GM19452 (cell line): ENCODE data around the gene GUCY1A2.

Experiments
- ATAC-seq: cut with Tn5 transposase; IDR thresholded peaks from one replicate; pipeline ENCODE4 v1.9.1; 2021; ENCODE audit not compliant: unreplicated experiment

Gene GUCY1A2

DNA sequence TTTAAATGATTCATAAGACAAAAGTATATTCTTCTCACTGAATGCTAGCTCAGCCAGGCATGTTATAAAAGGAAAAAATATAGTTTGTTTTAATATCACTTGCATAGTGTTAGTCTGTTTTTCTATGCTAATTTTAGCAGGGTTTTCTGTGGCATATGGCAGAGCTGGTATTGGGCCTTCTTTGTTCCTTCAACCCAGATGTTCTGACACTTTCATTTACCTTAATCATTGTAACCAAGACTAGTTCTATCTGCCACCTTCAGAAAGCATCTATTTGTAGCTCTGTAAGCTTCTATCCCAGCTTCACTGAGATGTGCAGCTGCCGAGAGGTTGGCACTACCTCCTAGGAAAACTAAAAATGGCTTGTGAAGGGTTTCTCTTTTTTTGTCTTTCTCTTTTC lies 338.7 kb downstream of the GUCY1A2 start:
- no peak for ATAC-seq

DNA sequence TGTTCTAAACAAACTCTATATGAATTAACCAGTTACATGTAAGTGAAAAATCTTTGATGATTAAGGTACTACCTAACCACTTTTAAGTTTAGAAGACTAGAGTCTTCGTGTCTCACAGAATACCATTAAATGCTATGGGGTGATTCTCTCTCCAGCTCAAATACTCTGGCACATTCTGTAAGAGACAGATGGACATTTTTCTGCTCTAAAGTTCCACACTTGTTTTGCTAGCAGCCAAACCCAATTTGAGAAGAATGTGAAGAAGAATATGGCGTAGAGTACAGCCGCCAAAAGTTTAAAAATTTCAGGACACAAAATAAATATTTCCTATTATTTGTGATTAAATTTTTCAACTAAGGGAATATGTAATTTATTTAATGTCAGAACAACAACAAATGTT lies 339.1 kb downstream of the GUCY1A2 start:
- no peak for ATAC-seq

DNA sequence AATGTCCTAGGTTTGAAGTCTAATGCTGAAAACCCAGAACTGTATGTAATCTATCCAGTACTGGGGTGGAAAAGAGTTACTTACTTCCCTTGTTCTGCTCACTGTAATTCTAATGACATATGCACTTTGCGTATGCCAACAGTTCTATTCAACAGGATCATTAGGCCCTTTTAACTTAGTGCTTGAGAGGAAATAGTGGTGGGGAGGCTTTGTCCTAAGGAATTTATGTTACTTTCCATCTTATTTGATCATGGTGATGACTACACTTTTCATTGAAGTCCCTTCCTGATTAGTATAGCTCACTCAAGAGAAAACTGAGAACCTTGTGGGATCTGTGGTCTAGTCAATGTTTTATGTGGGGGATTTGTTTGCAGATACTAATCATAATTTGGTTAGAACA lies 348.2 kb downstream of the GUCY1A2 start:
- ATAC-seq, result no peak

DNA sequence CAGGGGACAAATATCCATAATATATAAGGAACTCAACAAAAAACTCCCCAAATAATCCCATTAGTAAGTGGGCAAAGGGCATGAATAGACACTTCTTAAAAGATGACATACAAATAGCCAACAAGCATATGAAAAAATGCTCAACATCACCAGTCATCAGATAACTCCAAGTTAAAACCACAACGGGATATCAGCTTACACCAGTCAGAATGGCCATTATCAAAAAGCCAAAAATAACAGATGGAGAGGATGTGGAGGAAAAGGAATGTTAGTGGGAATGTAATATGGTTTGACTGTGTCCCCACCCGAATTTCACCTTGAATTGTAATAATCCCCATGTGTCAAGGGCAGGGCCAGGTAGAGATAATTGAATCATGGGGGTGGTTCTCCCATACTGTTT lies 350.1 kb downstream of the GUCY1A2 start:
- no peak for ATAC-seq

DNA sequence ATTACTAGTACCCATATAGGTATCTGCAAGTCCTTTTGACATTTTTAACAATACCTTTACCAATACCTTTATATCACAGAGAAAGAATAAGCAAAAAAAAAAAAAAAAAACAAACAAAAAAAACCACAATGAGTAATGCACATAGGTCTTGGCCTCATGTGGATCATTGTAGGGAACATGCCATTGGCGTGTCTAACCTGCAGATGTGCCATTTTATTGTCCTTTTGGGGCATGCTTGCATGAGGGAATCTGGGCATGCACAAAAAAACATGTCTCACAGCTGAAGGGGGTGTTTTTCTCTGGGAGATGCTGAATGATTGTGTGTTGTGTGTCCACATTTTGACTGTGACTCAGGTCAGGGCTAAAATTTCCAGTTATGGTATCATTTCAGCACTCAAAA lies 361.6 kb downstream of the GUCY1A2 start:
- no peak for ATAC-seq

DNA sequence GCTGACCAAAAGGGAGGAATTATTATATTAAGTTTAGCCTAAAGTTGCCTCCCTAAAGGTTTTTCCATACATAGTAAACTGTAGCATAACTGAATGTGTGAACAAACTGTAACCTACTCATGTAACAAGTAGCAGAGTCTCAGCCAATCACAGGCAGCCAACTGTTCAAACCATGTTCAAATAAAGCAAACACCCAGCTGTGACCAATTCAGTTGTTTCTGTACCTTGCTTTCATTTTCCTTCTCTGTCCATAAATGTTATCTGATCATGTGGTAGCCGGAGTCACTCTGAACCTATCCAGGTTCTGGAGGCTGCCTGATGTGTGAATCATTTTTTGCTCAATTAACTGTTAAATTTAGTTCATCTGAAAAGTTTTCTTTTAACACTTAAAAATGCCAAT lies 373.5 kb downstream of the GUCY1A2 start:
- no peak for ATAC-seq

DNA sequence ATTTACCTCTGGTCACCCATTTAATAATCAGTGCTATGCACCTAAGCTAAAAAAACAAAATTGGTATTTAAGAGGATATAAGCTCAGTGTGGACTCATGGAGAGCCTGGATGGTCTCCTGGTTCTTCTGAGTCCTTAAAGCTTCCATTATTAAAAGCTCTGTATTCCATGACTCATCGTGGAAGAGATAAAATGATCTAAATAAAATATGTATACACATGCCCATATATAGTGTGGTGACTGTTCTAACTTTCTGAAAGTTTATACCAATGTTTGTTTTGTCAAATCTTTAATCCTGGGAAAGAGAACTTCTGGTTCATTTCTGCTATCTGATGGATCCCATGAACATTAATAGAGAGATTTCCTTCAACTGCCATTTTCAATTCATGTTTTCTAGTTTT lies 375.9 kb downstream of the GUCY1A2 start:
- ATAC-seq, result no peak

DNA sequence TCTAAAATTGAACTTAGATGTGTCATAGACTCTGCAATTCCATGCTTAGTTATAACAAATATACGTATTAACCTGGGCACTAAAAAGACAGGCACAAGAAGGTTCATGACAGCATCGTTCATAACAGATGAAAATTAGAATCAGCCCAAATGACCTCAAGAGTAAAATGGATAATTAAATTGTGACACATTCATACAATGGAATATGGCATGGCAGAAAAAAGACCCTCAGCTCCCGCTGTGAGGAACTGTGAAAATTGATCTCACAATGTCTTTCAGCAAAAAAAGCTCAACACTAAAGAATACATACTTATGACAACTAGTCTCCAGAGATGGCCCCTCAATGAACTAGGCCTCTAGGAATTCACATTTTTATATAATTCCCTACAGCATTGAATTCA lies 386.0 kb downstream of the GUCY1A2 start:
- no peak for ATAC-seq

DNA sequence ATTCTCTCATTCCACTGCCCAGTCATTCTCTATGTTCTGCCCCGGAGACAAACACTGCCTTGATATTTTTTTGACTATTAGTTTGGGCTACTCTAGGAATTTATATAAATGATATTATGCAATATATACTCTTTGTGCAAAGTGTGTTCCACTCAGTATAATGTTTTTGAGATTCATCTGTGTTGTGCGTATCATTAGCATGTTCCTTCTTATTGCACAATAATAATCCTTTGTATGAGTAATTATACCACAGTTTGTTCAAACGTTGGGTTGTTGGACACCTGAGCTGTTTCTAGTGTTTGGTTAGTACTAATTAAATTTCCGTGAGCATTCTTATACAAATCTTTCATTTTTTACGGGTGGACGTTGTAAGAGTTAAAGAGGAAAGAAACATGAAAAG lies 390.6 kb downstream of the GUCY1A2 start:
- ATAC-seq, result no peak

DNA sequence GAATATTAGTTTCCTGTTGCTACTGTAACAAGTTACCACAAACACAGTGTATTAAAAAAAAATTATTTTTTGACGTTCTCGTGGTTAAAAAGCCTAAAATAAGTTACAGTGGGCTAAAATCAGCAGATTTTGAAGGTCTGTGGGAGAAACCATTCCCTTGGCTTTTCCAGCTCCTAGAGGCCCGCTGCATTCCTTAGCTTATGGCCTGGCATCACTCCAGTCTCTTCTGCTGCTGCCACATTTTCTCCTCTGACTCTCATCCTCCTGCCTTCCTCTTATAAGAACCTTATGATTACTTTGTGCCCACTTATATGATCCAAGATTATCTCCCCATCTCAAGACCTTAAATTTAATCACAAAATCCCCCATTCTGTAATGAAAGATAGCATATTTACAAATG lies 392.7 kb downstream of the GUCY1A2 start:
- ATAC-seq, result no peak

DNA sequence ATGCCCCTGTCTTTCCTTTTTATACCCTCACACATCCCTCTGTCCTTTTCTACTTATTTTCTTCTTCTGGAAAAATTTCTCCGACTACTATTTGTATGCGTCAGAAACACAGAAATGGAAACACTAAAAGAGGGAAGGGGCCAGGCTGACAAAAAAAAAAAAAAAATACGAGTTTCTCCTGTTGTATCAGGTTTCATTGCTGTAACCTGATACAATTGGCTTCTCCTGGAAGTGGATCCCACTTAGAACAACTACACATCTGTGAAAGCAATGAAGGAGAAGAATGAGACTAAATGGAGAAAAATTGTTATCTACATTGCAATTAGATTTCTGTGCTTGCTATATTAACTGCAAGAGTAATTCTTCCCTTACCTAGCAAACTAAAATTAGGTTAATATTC lies 393.9 kb downstream of the GUCY1A2 start:
- no peak for ATAC-seq
